Fibroblast of skin of left biceps (primary cell): ENCODE results near the gene RNF180.
"Not testable (repeated sequence)": the region's sequence is repeated elsewhere in the genome, so short reads cannot be mapped to it uniquely, and the experiment has no call there.

Experiments used
- DNase-seq, 2 experiments: peaks; one replicate each; pipeline ENCODE4 v3.0.0-alpha.2; 2013; ENCODE audit warnings: low read depth in 2 of 2

RNF180 gene

DNA sequence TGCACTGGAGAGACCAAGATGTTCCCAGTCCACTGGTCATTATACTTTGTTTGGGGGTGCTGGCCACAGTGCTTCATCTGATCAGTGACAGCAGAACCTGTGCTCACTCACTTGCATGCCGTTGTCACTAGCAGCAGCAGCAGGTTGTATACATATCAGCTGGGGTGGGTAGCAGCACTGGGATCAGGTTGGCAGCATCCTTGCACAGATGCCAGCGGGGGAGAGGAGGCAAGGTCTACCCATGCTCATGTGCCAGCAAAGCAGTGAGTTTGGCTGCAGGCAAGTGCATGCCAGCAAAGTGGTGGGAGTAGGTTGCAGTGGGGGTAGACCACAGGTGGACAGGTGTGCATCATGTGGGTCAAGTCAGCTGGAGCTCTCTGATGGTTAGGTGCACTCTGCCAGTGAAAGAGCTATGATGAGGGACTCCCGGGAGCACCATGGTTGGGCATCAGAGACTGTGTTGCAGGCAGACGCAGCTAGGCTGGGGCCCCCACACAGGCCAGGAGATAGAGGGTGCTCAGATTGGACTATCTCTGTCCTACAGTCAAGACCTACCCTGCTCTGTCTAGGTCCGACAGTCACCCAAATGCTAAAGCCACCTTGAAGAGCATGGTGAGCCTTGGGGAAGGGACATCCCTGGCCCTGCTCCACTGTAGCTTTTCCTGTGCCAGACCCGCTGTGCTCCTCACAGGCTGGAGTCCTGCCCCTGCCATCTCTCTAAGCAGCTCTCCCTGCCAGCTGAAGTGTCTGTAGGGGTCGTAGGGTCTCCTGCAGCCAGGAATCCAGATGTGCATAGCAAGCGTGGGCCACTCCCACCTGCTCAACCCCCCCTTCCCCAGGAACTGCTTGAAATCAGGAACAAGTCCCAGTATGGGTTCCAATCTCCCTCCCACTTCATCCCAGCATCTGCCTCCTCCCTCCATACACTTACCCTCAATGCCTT lies 119.8 kb downstream of the RNF180 start:
- DNase-seq: no peak

DNA sequence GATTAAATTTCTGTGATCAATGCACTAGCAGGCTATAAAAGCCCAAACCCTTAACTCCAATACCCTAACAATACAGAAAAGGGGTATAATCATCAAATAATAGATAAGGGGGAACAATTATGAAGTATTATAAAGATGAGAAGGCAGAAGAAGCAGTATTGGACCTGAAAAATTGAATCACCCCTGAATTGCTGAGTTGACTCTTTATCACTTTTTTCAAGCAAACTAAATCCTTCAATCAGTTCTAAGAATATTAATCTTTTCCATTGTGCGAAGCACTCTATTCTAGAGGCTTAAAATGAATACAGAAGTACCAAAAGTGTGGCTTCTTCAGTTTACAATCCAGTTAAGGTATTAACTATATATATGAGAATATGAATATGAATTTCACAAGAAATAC lies 120.7 kb downstream of the RNF180 start:
- no peak for DNase-seq

DNA sequence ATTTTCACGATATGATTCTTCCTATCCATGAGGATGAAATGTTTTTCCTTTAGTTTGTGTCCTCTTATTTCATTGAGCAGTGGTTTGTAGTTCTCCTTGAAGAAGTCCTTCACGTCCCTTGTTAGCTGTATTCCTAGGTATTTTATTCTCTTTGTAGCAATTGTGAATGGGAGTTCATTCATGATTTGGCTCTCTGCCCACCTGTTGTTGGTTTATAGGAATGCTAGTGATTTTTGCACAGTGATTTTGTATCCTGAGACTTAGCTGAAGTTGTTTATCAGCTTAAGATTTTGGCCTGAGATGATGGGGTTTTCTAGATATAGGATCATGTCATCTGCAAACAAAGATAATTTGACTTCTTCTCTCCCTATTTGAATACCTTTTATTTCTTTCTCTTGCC lies 122.9 kb downstream of the RNF180 start:
- not testable (repeated sequence) for DNase-seq

DNA sequence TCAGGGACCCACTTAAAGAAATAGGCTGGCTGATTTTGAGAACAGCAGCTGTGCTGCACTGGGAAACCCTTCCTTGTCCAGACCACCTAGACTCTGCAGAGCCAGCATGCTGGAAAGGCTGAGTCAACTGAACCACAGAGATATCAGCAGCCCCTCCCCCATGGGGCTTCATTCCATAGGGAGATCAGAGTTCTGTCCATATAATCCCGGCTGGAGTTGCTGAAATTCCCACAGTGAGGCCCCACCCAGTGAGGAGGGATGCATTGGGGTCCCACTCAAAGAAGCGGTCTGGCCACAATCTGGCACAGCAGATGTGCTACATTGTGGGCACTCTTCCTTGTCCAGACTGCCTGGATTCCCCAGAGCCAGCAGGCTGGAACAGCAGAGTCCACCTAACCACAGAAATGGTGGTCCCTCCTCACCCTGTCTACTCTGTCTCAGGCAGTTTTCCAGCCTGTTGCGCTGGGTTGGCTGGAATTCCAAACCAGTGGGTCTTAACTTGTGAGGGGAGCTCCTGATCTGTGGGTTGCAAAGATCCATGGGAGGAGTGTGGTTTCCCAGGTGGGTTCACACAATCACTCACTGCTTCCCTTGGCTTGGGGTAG lies 127.1 kb downstream of the RNF180 start:
- DNase-seq: peak in 1 of 2 experiments; percentile 1

DNA sequence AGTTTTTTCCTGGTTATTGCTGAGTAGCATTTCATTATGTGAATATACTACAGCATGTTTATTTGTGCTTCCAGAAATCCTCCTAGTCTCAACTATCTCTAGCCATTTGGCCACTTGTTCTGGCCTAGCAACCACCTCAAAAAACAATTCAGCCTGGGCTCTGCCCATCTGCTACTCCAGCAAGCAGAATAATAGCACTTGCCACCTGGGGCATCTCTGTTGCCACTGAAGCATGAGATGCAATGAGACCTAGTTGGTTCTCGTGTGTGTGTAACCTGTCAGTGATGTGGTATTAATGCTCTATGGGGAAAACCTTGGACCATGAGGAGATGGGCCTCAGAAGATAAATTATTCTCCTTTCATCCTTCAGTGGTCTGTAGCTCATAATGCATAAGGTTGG lies 129.5 kb downstream of the RNF180 start:
- DNase-seq: no peak

DNA sequence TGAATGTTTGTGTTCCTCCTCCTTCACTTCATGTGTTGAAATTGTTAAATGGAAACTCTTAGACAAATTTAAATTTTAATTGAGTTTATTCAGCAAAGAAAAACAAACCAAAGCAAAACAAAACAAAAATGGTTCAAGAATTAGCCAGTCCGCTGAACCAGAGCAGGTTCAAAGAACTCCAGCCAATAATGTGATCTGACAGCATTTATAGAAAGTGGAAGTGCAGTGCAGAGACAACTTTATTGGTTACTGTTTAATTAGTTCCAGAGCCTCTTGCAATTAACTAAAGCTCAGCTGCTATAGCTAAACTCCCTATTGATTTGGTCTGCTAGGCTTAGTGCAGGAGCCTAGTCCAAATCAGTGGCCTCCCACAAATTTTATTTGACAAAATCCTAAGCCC lies 132.9 kb downstream of the RNF180 start:
- no peak for DNase-seq

DNA sequence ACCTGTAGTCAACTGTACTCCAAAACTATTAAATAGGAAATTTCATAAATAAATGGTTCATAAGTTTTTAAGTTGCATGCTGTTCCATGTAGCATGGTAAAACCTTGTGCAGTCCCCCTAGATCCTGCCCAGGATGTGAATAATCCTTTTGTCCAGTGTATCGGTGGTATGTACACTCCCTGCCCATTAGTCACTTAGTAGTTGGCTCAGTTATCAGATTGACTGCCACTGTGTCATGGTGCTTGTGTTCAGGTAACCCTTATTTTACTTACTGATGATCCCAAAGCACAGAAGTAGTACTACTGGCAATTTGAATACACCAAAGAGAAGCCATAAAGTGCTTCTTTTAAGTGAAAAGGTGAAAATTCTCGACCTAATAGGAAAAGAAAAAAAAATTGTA lies 134.2 kb downstream of the RNF180 start:
- DNase-seq: no peak

DNA sequence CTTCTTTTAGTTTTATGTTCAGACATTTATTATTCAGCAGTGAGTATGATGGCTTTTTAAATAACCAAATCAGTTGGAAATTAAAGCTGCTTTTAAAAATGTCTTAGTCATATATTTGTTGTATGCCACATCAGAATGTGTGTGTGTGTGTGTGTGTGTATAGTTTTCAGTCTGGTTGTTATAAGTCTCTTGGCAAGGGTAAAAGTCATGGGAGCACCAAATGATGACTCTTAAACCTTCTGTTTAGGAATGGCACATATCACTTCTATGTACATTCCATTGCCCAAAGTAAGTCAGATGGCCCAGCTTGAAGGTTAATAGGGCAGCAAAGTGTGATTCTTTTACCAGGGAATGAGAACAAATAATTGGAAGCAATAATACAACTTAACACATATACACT lies 135.9 kb downstream of the RNF180 start:
- DNase-seq: no peak

DNA sequence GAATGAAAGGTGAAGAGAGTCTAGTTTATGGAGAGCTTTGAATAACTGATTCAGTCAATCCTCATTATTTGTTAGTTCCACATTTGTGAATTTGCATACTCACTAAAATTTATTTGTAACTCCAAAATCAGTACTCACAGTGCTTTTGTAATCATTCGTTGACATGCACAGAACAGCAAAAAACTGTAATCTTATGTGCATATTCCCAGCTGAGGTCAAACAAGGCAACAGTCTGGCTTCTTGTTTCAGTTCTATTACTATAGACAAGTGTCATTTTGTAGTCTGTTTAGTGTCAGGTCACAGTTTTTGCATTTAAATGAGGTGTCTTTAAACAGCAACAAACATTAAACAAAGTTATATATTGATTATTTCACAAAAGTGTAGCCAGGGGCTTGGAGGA lies 142.5 kb downstream of the RNF180 start:
- DNase-seq: no peak

DNA sequence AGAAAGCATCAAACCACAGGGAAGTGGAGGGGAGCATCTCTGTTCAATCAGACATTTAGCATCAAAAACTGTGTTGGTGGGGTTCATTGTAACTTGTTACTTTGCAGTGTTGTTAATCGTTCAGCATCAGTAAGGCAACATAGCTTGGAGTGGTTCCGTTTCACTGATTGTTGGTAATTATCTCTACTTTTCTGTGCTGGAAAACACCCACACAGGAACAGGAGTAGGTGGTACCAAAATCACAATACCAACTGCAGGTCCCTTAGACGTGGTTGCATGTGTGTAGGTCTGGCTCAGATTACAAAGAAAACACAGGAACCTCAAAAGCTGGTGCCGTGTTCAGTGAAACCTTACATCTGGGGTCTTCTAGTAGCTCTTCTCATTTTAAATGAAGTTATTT lies 146.8 kb downstream of the RNF180 start:
- DNase-seq: no peak

DNA sequence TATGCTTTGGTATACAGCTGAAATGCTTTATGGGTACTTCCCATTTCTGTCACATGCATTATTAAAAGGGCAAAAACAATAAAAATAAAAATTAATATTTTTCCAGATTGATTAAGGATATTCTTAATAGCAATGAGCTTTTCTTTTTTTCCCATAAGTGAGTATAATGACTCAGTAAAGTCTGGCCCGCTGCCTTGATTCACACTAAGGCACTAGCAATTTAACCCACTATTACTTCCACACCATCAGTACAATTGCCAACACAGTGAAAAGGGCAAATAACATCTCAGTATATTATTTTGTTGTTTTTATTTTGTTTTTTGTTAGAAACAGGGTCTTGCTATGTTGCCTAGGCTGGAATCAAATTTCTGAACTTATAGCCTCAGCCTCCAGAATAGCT lies 150.1 kb downstream of the RNF180 start:
- no peak for DNase-seq

DNA sequence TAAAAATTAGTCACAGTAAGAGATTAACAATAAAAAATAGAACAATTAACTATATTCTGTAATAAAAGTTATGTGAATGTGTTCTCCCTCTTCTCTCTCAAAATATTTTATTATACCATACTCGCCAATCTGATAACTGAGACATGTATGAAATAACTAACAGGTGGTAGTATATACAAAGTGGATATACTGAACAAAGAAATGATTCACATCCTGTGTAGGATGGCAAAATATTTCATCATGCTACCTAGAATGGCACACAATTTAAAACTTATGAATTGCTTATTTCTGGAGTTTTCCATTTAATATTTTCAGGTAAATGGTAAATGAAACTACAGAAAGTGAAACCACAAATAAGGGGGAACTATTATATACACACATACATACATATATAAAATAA lies 152.5 kb downstream of the RNF180 start:
- no peak for DNase-seq

DNA sequence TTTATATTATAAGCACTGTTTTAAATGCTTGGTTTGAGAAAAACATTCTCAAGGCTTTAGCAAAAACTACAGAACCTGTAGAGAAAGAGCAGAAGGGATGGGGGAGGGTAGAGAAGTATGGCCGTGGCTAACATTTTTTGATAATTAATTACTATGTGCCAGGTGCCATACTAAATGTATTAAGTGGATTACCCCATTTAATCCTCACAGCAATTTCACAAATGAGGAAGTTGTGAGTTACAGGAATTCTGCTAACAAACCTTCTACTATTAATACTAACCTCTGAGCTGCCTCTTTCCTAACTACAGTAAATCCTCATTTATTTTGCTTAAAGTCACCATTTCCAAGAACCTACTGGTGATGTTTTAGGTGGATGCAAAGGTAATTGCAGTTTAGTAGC lies 157.9 kb downstream of the RNF180 start:
- DNase-seq: no peak

DNA sequence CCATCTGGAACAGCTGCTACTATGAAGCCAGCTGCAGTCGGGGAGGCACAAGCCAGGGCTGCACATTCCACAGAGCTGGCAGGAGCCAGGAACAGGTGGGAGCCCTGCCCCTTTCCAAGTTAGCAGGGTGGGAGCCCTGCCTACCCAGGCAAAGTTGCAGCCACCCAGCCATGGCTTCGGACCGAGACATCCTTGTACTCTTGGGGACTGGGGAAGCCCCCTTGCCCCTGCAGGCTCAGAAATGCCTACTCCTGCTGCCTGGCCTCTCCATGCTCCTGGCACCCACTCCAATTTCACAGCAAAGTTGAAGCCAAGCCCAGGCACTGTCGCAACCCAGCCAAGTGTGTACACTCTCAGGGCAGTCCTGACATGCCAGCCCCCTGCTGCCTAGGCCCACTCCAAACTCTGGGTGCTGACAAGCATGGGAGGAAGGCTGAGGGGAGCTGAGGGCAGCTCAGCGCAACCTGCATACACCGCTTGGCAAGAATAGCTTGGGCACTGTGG lies 165.1 kb downstream of the RNF180 start:
- no peak for DNase-seq

DNA sequence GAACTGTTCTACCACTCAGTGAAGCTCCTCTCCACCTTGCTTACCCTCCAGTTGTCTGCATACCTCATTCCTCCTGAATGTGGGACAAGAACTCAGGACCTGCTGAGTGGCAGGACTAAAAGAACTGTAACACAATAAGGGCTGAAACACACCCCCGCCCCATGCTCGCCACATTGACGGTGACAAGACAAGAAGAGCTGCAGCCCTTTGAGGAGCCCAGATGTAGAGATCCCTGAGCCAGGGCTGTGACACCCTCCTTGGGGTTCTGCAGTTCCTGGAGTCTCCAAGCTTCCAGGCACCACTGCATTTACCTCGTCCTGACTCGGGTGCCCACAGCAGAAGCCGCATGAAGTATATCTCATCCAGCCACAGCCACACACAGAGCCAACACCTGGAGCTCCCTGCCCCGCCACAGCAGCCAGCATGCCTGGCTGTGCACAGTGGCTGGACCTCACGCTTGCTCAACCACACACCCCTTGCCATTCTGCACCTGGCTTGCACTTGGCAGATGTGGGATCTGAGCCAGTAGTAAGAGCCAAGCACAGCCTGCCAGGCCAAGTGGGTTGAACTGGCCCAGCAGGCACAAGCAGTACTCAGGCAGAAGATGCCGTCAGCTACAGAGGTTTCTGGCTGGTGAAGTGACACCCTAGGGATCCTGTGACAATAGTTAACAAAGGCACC lies 166.1 kb downstream of the RNF180 start:
- DNase-seq: no peak

DNA sequence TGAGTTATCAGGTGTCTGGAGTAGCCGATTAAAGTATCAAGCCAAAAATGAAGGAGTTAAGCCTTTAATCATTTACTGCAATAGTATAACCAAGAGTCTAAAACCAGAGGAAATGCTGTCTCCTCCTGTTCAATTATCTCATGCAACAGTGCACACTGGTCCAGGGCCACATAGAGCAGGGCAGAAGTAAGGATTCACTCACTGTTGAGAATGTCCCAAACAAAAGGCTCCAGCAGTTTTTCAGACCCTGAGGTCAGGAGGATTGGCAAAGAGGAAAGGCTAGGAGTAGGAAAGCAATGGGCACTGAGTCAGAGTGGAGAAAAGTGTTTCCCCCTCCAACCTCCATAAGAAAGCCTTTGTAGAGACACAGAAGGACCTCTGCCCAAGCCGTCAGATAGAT lies 168.2 kb downstream of the RNF180 start:
- no peak for DNase-seq

DNA sequence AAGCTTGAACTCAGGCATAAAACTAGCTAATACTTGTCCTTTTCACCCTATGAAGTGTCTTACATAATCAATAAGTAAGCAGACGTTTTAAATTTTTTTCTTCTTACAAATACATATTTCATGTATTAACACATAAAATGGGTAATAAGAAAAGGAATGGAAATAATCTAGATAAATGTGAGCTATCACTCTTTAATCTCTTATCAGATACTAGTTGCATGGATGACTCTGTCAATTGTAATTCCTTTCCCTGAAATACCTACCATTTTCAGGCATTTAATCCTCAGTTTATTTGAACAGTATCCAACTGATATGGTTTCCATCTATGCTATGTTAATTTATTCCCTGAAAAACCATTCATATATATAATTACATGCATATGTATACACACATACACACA lies 174.1 kb downstream of the RNF180 start:
- peak in 1 of 2 experiments; percentile 4 for DNase-seq

DNA sequence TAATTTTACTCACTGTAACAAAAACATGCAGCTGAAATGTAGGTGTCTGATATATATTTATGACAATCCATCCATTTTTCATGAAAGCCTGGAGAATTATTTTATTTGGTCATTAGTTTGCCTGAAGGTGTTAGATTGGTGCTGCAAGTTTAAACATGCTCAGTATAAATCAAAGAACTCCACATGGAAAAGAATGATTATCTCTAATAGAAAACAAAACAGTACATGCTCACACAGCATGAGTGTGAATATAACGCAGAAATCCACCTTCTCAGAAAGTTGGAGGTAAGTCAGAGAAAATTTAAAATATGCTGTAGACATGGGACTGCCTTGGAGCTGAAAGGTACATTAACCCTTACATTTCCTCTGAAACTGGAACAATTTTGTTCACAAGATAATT lies 174.7 kb downstream of the RNF180 start:
- no peak for DNase-seq

DNA sequence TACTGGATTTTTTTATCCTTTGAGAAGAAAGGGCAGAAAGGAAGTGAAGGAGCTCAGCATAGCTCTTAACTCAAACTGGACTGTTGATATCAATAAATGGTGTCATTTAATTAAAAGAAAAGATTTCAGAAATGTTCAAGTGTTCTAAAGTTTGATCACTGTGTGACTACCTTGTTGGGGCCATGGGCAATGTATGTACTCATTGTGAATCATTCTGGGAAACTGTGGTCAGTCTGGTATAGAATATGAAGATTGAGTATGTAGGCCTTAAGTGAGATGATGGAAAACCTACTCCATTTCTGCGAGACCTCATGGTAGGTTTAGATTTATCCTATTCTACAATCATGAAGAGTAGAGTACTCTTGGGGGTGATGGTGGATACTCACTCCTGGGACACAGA lies 175.7 kb downstream of the RNF180 start:
- DNase-seq: no peak

DNA sequence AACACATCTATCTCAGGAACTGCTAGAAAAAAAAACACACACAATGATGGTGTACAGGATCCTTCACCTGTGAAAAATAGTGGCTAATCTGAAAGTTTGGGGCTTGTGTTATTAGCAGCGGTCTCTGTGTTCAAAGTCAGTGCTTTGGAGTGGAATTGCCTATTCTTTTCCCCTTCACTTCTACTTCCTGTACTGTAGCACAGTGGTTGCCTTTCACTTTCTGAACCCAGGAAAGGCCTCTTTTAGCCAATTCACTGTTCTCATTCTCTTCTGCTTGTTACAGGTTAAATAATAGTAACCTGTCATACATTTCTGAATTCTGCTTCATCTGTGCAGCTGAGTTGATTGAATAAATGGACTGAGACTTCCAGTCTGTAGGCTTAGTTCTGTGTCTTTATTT lies 178.9 kb downstream of the RNF180 start:
- DNase-seq: no peak

DNA sequence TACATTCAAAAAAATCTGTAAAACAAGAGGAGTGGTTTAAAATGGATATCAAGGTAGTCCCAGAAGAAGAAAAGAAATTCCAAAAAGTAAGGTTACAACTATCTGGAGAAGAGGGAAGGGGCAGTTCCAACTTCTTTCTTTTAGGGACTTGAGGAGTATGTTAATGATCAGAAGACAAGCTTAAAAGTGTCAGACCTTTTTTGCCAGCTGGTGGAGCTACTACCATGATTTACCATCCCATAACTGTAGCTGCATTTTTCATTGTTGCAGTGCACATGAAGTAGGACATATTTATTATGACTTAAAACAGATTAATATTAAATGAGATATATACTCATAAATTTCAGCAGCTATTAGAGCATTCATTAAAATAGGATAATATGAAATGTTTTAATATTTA lies 181.7 kb downstream of the RNF180 start:
- DNase-seq: no peak

DNA sequence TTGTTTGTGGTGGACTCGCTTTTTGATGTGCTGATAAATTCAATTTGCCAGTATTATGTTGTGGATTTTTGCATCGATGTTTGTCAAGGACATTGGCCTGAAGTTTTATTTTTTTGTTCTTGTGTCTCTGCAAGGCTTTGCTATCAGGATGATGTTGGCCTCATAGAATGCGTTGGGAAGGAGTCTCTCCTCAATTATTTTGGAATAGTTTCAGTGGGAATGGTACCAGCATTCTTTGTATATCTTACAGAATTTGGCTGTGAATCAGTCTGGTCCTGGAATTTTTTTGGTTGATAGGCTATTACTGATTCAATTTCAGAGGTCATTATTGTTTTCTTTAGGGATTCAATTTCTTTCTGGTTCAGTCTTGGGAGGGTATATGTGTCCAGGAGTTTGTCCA lies 198.8 kb downstream of the RNF180 start:
- no peak for DNase-seq

DNA sequence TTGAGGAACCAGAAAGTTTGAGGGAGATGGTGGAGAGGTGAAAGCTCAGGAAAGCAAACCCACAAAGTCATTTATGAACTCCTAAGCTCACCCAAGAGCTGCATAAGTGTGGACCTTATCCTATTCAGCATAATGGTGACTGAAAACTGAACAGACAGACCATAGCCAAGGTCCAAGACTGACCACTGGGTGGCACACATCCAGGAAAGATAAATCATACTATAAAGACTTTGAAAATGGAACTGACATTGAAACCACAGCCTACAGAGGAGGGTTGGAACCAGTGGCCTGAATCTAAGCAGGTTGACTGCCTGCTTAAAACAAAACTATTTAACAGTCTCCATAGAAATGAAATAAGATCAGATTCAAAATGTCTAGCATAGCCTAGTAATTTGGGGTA lies 219.1 kb downstream of the RNF180 start:
- no peak for DNase-seq
